NCI-H774 (cell line): ENCODE data around the gene KDM4B.

Source experiments
- DNase-seq: peaks from one replicate; lab custom pipeline; 2025; lab: John Stamatoyannopoulos, UW

KDM4B gene

DNA sequence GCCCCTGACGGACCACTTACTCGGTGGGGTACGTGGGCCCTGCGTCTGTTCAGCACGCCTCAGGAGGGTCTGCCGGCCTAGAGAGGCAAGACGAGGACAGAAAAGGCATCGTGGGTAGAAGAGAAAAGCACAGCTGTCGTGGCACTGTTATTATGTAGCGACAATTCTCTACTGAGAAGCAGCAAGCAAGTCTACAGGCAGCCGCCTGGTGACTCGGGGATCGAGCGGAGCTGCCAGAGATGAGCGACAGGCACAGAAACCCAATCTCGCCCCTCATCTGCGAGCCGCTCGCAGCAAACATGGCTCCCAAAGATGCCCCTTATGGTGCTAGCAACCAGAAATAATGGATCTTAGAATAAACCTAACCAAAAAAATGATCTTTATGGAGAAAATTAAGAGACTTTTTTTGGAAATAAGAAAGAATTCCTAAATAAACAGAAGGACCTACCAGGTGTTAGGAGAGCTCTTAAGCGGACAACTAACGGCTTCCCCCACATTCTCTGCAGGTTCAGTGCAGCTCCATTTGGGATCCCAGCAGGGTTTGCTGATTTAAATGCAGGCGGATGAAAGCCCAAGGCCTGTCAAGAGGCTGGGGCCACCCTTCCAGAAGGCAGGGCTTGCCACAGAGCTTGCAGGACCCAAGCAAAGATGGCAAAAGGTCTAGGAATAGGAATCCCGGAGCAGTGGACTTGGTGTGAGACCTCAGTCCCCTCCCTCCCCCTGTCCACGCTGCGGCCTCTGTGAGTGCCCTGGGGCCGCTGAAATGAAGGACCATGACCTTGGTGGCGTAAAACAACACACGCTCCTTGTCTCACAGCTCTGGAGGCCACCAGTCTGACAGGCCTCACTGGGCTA, 152.6 kb downstream of the KDM4B start:
- DNase-seq = no peak

DNA sequence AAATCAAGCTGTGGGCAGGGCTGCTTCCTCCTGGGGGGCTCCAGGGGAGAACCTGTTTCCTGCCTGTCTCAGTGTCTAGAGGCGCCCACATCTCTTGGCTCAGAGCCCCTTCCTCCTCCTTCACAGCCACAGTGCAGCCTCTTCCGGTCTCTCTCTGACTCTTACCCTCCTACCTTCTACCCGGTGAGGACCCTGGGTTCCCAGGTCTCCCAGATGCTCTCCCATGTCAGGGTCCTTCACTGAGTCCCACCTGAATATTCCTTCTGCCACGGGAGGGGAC, 153.1 kb downstream of the KDM4B start:
- no peak for DNase-seq

DNA sequence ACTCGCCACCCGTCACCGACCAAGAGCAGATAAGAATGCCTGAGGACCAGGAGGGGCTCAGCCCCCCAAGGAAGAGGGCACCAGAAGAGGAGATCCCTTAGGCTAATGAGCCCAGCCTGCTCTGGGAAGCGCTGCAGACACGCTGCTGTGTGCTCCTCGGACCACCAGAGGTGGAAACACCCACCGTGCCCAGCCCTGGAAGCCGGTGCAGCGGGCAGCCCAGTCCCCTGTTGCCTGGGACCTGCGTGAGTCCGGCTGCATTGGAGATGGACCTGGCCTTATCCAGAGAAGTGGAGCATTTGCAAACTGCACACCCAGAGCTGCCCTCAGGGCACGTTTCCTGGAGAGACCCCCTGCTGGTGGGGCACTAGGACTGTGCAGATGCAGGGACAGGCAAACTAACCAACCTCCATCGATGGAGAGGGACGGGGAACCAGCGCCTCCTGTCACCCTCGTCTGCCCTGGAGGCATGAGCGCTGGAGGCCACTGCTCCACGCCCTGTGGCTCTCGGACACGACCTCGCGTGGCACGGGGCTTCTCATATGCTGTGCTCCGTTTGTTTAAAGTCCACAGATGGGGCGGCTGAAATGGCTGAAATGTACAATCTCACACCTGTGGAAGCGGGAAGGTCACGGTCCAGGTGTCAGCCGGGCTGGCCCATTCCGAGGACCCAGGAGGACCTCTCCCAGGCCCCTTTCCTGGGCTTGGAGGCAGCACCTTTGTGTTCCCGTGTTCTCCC, 153.9 kb downstream of the KDM4B start:
- no peak for DNase-seq

DNA sequence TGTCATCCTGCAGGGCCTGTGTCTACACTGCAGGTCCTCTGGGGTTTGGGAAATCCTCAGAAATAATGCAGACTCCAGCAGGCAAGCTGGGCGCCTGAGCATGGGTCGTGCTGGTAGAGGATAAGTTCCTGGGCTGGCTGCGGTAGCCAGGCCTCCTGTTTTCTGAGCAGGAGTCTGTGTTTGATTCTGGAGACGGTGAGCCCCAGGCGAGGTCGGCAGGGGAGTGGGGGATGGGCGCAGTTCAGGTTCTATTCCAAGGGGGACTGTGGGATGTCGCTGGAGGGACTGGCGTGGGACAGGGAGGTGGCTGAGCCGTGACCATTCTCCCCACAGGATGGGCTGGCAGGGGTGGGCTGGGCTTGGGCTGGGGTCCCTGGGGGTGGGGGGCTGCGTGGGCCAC, 154.7 kb downstream of the KDM4B start:
- DNase-seq = no peak

DNA sequence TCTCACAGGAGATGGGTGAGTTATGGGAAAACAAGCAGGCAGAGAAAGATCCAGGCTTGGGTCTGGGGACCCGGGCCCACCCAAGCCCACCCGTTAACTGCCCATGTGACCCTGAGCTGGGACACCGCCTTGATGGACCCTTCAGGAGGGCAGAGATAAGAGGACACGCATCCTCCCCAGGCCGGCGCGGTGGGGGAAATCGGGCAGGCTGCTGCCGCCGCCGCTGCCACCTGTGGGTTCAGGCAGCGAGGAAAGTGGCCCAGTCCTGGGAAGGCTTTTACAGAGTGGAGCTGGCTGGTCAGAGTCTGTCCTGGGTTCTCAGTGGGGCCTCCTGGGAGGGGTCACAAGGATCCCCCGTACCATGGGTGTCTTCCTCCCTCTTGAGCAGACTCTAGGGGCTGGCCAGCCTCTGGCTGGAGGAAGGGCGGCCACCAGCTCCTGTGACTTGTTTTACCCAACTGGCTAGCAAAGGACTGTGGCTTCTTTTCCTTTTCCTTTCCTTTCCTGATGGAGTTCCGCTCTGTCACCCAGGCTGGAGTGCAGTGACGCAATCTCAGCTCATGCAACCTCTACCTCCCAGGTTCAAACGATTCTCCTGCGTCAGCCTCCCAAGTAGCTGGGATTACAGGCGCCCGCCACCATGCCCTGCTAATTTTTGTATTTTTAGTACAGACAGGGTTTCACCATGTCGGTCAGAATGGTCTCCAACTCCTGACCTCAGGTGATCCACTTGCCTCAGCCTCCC, 155.4 kb downstream of the KDM4B start:
- DNase-seq = no peak

DNA sequence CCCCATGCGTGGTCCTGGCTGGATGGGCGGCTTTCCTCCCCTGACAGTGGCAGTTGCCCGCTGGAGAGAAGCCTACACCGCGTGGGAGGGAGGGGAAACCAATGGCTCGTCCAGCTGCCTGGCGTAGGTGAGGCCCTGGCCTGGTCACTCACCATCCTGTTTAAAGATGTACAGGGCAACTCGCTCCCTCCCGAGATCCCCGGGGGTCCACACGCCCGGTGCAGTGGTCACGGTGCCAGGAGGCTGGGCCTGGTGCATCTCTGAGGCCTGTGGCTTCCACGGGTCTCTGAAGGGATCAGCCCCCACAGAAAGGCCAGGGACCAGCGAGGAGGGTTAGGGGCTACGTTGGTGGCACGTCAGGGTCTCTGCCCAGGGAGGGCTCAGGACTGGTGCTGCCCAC, 156.5 kb downstream of the KDM4B start:
- no peak for DNase-seq

DNA sequence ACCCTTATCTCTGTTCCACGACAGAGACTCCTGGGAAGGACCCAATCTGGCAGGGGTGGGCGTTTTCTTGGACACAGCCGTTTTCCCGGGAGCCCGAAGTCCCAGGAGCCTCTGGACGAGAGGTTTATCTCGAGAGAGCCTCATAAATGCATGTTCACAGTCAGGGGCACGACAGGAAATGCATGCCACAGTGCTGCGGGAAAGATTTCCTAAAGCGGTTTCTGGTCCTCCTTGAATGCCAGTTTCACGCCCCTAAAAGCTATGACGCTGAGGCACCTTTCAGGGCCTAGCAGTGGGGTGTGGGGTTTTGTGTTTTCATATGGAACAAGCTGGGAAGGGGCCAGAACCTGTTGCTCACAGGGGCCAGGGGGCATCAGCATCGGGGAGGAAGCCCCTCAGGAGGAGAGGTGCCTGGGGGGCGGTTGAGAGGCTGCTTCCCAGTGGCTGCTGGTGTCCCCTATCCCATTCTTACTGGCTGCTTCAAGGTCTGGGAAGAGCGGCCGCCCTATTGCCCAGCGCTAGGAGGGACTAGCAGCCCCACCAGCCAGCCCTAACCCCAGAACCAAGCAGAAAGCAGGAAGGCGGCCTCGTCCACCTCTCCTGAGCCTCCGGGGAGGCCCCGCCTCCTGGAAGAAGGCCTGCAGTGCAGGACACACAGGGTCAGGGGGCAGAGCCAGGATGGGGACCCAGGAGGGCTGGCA, 157.0 kb downstream of the KDM4B start:
- no peak for DNase-seq

DNA sequence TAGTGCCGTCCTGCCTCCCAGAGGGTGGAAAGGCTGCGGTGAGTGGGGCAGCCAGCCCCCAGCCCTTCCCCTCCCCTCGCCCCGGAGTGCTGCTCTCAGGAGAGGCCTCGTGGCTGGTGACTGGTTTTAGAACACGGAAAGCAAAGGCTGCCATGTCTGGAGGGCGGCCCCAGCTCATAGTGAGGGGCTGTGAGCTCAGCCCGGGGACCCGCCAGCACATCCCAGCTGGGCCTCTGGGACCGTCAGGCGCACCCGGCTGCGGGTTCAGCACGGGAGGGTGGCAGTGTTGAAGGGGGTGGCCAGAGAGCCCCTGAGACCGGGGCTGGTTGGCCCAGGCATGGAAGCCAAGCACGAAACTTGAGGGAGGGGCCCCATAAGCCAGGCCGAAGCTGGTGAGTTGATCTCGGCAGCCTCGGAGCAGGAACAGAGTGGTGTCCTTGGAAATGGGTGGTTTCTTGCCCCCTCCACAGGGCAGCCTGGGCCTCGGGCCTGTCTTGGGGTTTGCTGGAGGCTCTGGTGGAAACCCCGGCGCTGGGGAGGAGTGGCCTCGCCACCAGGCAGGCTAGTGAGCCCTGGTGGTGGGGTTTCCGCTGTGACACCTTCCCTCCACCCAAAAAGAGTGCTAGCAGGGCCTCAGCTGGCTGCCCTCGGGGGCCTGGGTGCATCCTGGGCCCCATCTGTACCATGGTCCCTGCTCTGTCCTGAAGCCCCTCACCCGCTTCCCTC, 157.7 kb downstream of the KDM4B start:
- DNase-seq = no peak

DNA sequence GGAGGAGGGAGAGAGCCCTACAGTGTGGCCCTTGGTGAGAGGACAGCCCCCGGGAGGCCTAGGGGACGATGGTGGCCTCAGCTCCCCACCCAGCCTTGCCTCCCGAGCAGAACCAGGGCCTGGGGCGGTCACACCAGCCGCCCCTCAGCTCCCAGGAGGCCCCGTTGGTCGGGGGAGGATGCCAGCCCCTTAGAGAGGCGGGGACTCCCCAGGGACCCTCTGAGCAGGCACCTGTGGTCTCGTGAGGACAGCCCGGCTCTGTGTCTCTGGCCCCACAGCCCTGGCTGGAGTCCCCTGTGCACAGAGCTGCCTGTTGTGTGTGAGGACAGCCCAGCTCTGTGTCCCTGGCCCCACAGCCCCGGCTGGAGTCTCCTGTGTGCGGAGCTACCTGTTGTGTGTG, 158.8 kb downstream of the KDM4B start:
- DNase-seq = no peak

DNA sequence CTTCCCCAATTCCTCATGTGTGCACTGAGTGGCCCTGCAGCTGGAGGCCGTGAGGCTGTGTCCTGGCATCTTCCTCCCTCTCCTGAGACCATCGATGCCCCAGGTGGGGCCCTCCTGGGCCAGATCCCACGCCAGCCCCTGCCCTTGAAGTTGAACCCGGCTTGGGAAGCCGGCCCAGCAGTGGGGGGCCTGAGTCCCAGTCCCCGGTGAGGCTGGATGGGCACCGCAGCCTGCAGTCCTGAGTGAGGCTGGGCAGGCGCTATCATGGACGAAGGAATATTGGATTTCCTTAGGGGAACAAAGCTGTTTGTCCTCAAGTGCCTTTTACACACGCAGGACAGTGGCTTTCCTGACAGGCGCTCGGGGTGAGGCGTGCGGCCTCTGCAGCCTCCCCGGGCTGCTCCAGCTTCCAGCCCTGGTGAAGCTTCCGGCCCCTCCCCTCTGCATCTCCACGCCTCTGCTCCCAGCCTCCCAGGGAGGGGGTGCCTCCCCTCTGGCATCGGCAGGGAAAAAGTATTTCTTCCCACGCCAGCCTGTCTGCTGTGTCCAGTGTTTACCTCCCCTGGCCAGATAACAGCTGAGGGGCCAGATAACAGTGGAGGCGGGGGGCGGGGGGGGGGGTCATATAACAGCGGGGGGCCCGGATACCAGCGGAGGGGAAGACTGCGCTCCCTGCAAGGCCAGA, 159.5 kb downstream of the KDM4B start:
- DNase-seq = no peak

DNA sequence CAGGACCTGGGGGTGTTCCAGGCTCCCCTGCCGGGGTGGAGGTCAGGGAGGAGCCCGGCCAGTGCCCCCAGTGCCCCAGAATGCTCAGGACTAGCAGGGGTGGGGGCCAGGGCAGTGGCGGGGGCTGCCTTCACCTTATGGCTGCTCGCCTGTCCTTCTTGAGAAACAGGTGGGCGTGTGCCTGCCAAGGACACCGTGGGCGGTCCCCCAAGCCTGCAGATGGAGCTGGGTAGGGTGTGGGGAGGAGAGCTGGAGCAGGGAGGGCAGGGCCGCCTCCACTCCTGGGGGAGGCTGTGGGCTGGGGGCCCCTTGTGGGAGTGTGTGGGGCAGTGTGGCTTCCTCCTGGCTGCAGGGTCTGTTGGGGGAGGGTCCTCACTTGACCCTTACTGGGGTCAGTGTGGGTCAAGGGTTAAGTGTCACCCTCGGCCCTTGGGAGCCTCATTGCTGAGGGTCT, 160.1 kb downstream of the KDM4B start:
- DNase-seq = no peak

DNA sequence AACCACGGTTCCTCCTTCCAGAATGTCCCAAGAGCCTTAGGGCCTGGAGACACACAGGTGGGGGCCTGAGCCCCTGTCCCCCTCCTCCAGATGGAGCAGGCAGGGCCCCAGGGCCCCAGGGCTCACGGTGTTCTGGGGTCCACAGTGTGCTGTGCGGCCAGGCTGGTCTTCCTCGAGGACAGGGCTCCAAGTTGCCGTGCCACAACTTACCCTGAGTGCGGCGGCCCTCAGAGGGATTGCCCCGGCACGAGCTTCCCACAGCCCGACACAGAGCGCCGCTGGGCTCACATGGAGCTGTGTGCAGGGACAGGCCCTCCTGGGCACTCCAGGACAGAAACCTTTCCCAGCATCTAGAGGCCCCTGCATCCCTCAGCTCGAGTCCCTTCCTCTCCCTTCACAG, 160.8 kb downstream of the KDM4B start:
- DNase-seq = no peak

DNA sequence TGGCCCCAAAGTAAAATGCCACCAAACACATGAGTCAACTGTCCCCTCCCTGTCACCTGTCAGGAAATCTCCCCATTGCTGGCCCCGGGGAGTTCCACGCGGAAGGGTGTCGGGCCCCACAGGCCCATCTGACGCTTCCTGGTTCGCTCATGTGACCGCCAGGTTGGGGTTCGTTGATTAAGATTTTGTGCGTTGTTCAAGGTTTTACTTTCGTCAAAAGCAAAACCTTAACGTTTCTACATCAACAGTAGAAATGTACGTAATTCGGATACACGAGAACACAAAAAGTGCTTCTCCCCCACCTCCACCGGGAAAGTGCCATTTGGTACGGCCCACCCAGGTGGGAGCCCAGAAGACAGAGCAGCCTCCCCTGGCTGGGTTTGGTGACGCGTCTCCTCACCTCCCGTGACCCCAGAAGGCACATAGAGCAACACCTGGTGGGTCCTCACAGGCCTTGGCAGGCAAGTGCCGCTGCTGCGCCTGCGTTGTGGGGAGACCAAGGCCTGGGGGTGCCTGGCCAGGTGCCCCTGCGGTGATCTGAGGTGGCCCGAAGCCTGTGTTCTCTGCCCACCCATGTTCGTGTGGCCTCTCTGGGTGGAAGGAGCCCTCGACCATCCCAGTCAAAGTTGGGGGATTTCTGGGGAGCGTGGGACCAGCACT, 161.6 kb downstream of the KDM4B start:
- DNase-seq = no peak

DNA sequence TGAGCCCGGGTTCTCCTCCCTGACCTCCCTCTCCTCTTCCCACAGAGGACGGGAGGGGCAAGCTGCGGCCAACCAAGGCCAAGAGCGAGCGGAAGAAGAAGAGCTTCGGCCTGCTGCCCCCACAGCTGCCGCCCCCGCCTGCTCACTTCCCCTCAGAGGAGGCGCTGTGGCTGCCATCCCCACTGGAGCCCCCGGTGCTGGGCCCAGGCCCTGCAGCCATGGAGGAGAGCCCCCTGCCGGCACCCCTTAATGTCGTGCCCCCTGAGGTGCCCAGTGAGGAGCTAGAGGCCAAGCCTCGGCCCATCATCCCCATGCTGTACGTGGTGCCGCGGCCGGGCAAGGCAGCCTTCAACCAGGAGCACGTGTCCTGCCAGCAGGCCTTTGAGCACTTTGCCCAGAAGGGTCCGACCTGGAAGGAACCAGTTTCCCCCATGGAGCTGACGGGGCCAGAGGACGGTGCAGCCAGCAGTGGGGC, 162.2 kb downstream of the KDM4B start:
- DNase-seq = no peak

DNA sequence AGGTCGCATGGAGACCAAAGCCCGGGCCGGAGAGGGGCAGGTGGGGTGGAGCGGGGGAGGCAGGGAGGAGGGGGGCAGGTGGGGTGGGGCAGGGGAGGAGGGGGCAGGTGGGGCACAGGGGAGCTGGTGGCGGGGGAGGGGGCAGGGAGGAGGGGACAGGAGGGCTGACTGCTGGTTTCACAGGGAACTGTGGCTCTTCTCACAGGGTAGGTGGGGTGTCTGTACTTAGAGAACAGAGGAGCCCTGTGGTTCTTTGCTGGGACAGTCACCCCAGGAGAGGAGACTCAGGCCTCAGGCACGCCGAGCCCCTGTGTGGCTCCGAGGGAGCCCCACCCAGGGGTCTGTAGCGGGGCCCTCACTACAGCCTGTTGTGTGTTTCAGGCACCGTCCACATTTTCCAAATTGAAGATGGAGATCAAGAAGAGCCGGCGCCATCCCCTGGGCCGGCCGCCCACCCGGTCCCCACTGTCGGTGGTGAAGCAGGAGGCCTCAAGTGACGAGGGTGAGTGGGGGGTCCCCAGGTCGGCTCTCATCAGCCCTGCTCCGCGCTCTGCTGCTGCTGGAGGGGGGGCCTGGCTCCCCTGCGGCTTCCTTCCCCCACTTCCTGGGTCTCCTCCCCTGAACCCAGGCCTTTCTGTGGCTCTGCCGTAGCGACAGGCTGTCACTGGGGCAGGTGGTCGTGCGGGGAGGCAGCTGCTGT, 162.7 kb downstream of the KDM4B start:
- no peak for DNase-seq

DNA sequence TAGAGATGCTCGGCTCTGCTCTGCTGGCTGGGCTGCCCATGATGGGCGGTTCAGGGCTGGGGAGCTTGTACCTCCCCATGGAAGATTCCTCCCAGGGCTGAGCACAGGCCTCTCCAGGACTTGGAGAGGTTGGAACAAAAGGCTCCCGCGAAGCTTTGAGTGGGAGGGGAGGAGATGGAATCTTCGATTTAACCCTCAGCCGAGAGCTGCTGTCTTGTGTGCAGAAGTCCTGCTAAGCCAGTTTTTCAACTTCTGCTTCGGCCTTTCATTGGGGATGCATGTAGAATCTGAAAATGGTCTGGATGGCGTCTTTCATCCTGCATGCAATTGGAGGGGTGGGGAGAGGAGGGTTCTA, 163.3 kb downstream of the KDM4B start:
- DNase-seq = no peak

DNA sequence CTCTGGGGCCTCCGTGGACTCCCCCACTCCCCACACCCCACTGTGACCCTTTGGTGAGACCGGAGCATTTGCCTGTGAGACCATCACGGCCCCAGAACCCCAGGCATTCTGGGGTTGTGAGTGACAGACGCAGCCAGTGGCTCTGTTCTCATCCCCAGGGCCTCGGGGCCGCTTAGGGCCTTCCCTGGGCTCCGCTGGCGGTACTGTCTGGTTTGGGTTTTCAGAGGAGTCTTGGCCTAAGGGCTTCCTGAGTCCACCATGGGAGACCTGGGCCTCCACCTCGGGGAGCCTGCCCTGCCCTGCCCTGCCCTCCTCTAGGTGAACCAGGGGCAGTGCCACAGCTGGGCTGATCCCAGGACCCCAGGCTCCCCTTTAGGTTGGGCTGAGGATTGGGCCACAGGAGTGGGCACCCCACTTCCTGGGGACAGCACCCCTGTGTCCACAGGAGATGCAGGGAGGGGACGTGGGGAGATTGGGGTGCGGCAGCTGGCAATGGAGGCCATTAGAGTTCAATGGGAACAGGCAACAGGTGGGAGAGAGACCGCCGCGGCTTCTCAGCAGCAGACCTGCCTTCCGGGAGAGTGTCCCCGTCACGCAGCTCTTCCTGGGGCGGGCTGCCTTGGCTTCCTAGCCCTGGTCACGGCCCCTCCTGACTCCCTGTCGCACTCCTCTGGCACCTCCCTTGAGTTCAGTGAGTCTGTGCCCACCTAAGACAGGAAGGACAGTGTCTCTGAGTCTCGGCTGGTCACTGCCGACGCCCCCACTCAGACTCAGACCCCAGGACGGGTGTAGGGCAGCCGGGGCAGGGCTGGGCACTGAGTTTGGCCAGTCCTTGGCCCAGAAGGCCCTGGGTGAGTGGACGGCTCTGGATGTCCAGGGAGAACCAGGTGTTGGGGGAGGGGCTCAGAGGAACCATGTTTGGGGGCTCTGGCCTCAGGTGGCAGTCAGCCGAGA, 164.1 kb downstream of the KDM4B start:
- DNase-seq = no peak

DNA sequence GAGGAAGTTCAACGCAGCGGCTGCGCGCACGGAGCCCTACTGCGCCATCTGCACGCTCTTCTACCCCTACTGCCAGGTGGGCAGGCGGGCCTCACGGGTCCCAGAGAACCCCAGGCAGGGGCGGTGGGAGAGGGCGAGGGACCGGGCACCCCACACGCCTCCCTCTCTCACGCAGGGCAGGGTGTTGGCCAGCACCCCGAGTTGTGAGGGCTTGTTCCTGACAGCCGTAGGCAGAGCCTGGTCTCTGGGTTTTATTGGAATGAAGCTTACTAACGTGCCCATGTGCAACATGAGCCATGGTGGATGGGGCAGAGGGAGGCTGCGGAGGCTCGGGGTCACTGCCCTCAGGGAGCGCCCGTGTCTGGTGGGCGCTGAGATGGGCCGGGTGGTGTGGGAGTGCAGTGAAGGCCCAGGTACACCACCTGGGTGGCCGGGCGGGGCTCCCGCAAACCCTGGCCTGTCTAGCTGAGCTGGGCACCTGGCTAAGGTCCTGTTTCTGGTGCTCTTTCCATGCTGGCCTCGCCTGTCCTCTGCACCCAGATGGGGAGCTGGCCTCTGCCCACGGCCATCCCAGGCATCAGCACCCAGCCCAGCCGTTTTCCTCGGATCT, 165.2 kb downstream of the KDM4B start:
- no peak for DNase-seq
